HG03342 (cell line): ENCODE results near the gene RAB7A.
"Not testable (repeated sequence)": the region's sequence is repeated elsewhere in the genome, so short reads cannot be mapped to it uniquely, and the experiment has no call there.

ENCODE experiments used
- ATAC-seq: cut with Tn5 transposase; IDR thresholded peaks from one replicate; pipeline ENCODE4 v1.9.1; 2021; ENCODE audit warnings: mild to moderate bottlenecking, moderate library complexity; ENCODE audit not compliant: unreplicated experiment

Gene RAB7A

GRCh38 chr3:128815318-128816064 lies 89.5 kb downstream of the RAB7A start:
- no peak for ATAC-seq

DNA sequence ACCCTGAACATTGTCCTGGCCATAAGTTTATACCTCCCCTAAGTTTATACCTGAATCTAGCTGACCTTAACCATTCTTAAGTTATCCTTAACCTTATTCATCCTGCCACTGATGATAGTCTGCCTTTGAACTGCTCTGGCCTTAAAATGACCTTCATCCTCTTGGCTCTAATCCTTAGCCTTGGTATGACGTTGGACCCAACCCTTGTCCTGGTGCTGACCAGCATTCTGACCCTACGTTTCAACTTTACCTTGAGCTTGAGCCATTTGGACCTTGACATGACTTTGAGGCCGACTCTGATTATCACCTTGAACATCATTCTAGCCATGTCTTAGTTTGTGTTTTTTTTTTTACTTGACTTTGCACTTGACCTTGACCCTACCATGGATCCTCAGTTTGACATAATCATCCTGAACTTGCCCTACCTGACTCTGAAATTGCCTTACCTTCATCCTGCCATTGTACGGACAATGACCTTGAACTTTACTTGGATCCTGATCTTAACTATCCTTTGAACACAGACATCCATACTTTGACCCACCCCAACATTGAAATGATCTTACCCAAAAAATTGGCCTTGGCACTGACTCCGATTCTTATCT lies 92.3 kb downstream of the RAB7A start:
- no peak for ATAC-seq

GRCh38 chr3:128820252-128820839 lies 94.4 kb downstream of the RAB7A start:
- no peak for ATAC-seq

DNA sequence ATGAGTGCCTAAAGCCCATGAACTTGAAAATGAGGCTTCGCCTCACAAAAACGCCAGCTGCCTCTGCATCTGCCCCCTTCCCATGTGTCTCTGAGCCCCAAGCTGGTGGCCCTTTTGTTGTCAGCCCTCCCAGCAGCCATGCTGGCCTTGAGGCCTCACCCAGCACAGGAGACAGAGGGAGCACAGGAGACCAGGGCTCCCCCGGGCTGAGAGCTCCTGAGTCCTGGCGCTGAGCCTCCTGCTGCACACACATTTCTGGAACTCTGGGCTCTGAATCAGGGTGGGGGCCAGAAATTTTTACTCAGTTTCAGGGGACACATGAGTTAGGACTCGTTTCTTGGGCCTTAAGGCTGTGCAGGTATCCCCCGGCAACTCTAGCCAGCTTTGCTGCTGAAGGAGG lies 97.0 kb downstream of the RAB7A start:
- ATAC-seq, result no peak

- ATAC-seq, result no peak
Measured at GRCh38 chr3:128823631-128824030, 97.6 kb downstream of the RAB7A start.

GRCh38 chr3:128824132-128824850 lies 98.3 kb downstream of the RAB7A start:
- ATAC-seq, result no peak

- no peak for ATAC-seq
Measured at GRCh38 chr3:128825117-128825725, 99.2 kb downstream of the RAB7A start.

DNA sequence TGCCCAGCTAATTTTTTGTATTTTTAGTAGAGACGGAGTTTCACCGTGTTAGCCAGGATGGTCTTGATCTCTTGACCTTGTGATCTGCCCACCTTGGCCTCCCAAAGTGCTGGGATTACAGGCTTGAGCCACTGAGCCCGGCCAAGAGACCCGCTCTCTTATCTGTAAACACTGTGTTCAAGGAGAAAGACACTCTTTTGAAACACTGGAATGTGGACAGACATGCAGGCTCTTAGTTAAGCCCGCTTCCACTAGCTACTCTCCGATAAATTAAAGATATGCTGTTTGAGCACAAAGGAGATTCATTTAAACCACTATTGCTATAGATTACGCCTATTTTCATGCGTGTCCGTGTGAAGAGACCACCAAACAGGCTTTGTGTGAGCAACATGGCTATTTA lies 103.1 kb downstream of the RAB7A start:
- not testable (repeated sequence) for ATAC-seq

- not testable (repeated sequence) for ATAC-seq
Measured at GRCh38 chr3:128829925-128830625, 104.1 kb downstream of the RAB7A start.

DNA sequence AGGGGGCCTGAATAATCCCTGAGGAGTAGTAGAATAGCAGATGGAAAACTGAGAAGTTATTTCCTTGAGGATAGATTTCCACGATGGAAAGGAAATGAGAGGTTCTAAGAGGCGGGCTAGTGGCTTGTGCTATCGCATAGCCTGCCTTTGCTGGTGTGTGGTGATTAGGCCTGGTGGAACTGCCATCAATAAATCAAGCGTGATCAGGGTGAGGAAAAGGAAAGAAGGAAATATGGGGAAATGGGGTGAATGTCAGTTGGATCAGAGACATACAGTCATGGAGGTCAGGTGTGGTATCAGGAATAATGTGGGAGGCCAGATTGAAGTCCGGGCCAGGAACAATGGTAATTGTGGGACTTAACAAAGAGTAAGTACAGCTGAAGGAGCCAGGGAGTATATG lies 104.8 kb downstream of the RAB7A start:
- not testable (repeated sequence) for ATAC-seq

DNA sequence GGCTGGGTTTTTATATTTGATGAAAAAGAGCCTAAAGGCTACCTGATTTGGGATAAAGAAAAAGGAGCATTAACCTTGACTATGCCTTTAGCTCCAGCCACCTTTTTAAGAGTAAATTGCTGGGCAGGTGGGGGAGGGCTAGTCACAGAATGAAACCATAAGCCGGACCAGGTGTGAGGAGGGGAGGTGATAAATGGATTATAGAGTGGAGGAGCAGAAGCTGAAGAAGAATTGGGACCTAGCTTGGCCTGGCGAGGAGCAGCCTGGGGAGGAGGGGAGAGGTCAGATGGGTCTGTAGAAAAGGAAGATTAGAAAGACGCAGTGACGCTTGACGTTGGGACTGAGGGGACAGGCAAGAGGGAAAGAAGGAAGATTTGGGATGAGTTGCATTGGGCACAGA lies 107.0 kb downstream of the RAB7A start:
- not testable (repeated sequence) for ATAC-seq

DNA sequence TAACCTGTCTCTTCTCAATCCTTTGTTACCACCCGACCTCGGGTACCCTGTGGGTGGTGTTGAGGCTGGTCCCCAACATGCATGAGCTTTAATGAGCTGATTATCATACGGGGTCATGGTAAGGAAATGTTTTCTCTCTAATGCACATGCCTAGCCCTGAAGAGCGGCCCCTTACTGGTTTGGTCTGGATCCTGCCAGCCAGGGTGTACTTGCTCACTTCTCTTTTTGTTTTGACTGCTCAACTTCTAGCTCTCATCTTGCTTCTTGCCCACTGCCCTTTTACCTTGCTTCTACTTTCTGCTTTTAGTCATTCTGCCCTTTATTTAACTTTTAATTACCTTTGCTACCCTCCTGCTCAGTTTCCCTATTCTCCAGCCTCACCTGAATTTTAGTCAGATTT lies 109.1 kb downstream of the RAB7A start:
- no peak for ATAC-seq

- no peak for ATAC-seq
Measured at GRCh38 chr3:128841926-128842920, 116.2 kb downstream of the RAB7A start.

DNA sequence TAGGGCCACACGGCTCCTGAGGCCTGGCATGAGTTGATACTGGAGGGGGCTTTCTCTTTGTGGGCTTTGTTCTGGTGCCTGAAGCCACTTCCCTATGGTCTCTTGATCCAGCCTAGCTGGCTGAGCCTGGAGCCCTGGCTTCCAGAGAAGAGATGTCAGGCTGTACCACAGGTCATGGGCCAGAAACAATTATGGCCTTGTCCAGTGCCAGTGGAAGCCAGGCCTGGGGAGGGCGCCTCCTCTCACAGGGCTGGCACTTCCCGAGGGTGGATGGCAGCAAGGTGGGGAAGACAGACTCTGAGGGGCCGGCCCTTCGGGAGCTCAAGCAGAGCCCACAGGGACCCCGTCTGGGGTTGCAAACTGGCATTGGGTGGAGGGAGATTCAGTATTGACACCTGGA lies 118.5 kb downstream of the RAB7A start:
- no peak for ATAC-seq

DNA sequence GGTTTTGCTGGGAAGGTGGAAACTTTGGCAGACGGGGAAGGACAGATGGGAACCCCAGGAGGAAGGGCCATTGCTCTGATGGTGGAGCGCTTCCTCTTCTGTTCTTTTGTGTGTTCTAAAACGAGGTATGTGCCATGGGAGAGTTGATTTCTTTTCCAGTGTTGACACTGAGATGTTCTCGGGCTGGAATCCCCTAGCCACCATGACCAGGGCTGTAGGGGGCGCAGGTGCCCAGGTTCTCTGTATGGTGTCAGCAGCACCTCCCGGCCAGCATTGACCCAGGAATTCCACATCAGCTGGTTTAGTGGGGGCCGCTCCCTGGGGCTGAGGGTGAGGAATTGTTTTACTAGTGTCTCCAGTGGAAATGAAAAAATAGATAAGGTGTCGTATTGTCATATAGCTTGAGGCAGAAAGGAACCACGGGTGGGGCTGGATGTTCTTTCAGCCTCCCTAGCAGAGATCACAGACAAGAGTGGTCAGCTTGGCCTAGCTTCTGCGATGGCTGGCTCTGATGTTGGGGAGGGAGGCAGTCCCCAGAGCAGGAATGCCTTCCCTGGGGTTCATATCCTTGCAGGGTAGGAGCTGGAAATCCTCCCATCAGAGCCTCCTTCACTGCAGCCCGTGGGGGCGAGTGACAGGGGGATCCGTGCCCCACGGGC lies 119.3 kb downstream of the RAB7A start:
- no peak for ATAC-seq

- peak; percentile 75 for ATAC-seq
Measured at GRCh38 chr3:128845778-128846485, 119.9 kb downstream of the RAB7A start.

DNA sequence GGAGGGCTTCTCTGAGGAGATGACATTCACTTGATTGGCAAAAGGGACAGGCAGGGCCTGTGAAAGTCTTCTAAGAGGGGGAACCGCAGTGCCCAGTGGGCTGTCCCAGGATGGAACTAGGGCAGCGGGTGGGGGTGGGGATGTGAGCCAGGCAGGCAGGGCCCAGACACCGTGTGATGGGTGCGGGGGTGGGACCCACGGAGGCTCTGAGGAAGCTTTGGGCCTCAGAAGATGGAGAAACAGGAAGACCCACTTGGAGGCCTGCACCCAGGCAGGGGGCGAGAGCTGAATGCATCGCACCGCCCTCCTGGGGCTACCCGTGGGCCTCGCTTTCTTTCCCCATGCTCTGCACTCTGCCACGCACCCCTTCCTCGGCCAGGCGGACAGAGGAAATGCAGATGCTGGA lies 120.5 kb downstream of the RAB7A start:
- no peak for ATAC-seq

GRCh38 chr3:128847666-128848370 lies 121.8 kb downstream of the RAB7A start:
- no peak for ATAC-seq
